Type B pancreatic cell (in vitro differentiated cells): ENCODE data around the gene MYO1F. TPM values are rescaled to one million over a fixed set of nuclear protein-coding genes. Genes with fewer than 3 reads are reported as not detected.

Source experiments
- DNase-seq: peaks from one replicate; pipeline ENCODE4 v3.0.0; 2021; ENCODE audit warnings: mixed read lengths; ENCODE audit not compliant: unreplicated experiment; ENCODE audit errors: extremely low spot score
- H3K27ac Mint-ChIP-seq: 2 replicates; pipeline ENCODE4 v1.8.0; 2021; ENCODE audit warnings: mild to moderate bottlenecking, mixed read lengths
- H3K27me3 Mint-ChIP-seq: 2 replicates; pipeline ENCODE4 v1.8.0; 2021; ENCODE audit warnings: mixed read lengths
- H3K36me3 Mint-ChIP-seq: 2 replicates; pipeline ENCODE4 v1.8.0; 2021; ENCODE audit warnings: mixed read lengths
- H3K4me1 Mint-ChIP-seq: one replicate; pipeline ENCODE4 v1.8.0; 2021; ENCODE audit warnings: mixed read lengths; ENCODE audit not compliant: unreplicated experiment
- H3K4me3 Mint-ChIP-seq: 2 replicates; pipeline ENCODE4 v1.8.0; 2021; ENCODE audit warnings: mild to moderate bottlenecking, mixed read lengths
- H3K9me3 Mint-ChIP-seq: 2 replicates; pipeline ENCODE4 v1.8.0; 2021; ENCODE audit warnings: mixed read lengths
- total RNA-seq: library from RNA; stranded (reverse); gene quantifications from 2 replicates; pipeline ENCODE4 v1.2.1, GENCODE V29; 2021; ENCODE audit warnings: low replicate concordance
- TF ChIP-seq, protein P1 (sequence below): fragments of 200-600 bp; sonication (generic); conservative IDR thresholded peaks from 2 replicates; pipeline ENCODE4 v1.5.0; 2021; ENCODE audit warnings: antibody characterized with exemption, mild to moderate bottlenecking

Gene MYO1F
- total RNA-seq, 1 donor from 2014 or later: 0.14 TPM

GRCh38 chr19:8616861-8617260, 39.6 kb upstream of the MYO1F start:
- DNase-seq: no peak
- H3K4me3 Mint-ChIP-seq: no peak overlapping the region
- no peak overlapping the region for H3K27ac Mint-ChIP-seq
- peaks cover 12% of the 10 kb centered on the region for H3K27me3 Mint-ChIP-seq
- peaks cover 5% of the 10 kb centered on the region for H3K4me1 Mint-ChIP-seq
- H3K36me3 Mint-ChIP-seq: no peaks in the 10 kb centered on the region
- TF ChIP-seq, protein P1, sequence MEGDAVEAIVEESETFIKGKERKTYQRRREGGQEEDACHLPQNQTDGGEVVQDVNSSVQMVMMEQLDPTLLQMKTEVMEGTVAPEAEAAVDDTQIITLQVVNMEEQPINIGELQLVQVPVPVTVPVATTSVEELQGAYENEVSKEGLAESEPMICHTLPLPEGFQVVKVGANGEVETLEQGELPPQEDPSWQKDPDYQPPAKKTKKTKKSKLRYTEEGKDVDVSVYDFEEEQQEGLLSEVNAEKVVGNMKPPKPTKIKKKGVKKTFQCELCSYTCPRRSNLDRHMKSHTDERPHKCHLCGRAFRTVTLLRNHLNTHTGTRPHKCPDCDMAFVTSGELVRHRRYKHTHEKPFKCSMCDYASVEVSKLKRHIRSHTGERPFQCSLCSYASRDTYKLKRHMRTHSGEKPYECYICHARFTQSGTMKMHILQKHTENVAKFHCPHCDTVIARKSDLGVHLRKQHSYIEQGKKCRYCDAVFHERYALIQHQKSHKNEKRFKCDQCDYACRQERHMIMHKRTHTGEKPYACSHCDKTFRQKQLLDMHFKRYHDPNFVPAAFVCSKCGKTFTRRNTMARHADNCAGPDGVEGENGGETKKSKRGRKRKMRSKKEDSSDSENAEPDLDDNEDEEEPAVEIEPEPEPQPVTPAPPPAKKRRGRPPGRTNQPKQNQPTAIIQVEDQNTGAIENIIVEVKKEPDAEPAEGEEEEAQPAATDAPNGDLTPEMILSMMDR: no peak
- H3K9me3 Mint-ChIP-seq: no peaks in the 10 kb centered on the region

DNA sequence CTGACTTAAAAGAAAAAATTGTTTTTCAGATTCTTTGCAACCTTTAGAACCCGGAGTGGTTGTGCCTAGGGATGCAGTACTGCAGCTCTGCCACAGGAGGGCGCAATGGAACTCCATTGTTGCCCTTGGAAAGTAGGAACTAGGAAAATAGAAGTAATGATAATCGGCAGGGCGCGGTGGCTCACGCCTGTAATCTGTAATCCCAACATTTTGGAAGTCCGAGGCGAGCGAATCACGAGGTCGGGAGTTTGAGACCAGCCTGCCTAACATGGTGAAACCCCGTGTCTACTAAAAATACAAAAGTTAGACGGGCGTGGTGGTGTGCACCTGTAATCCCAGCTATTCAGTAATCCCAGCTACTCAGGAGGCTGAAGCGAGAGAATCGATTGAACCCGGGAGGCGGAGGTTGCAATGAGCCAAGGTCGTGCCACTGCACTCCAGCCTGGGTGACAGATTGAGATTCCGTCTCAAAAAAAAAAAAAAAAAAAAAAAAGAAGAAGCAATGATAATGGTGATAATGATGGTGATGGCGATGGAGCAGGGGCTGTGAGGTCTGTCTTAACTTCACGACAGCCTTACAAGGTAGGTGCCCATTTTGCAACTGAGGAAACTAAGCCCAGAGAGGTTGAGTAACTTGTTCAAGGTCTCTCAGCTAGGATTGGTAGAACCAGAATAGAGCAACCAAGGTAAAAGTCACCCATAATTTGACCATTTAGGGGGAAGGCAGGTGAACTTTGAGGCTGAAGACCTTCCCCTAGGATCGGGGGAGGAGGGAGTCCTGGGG, 38.8 kb upstream of the MYO1F start:
- Mint-ChIP-seq H3K4me1 (peaks cover 5% of the 10 kb centered on the region), H3K27ac (no peak overlapping the region), H3K27me3 (peaks cover 12% of the 10 kb centered on the region), H3K36me3 (no peaks in the 10 kb centered on the region), H3K9me3 (no peaks in the 10 kb centered on the region), H3K4me3 (no peak overlapping the region)
- no peak for DNase-seq
- TF ChIP-seq, protein P1: peak; percentile 95

DNA sequence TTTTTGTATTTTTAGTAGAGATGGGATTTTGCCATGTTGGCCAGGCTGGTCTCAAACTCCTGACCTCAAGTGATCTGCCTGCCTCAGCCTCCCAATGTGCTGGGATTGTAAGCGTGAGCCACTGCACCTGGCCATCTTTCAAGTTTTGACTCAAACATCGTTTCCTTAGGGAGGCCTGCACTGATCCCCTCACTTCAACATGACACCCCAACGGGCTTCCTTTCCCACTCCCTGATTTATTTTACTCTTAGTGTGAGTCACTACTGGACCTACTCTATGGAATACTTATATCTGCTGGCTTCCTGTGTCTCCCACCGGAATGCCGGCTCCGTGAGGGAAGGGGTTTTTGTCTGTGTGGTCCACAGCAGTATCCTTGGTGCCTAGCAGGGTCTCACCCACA, 37.8 kb upstream of the MYO1F start:
- Mint-ChIP-seq H3K4me3 (no peak overlapping the region), H3K36me3 (no peaks in the 10 kb centered on the region), H3K9me3 (no peaks in the 10 kb centered on the region), H3K4me1 (peaks cover 7% of the 10 kb centered on the region), H3K27me3 (peaks cover 11% of the 10 kb centered on the region), H3K27ac (peak overlapping the region; percentile 40)
- DNase-seq: no peak
- TF ChIP-seq, protein P1: no peak

DNA sequence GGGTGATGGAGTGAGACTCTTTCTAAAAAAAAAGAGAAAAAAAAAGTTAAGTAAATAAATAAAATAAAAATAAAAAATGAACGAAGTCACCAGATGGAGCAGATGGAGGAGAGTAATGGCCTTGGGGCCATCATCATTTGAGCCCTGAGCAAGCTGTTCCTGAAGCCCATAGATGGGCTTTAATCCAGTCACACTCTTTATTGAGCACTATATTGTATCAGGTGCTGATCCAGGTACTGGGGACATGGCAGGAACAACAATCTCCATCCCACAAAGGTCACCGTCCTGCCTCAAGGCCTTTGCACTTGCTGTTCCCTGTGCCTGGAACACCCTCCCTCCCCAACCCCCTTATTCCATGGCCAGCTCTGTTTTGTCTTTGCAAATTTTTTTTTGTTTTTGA, 37.2 kb upstream of the MYO1F start:
- H3K4me3 Mint-ChIP-seq: no peak overlapping the region
- H3K27ac Mint-ChIP-seq: no peak overlapping the region
- H3K4me1 Mint-ChIP-seq: peaks cover 11% of the 10 kb centered on the region
- no peaks in the 10 kb centered on the region for H3K36me3 Mint-ChIP-seq
- no peak for DNase-seq
- H3K9me3 Mint-ChIP-seq: no peaks in the 10 kb centered on the region
- peaks cover 15% of the 10 kb centered on the region for H3K27me3 Mint-ChIP-seq
- TF ChIP-seq, protein P1: no peak

GRCh38 chr19:8612807-8613171, 35.5 kb upstream of the MYO1F start:
- Mint-ChIP-seq H3K27me3 (peaks cover 15% of the 10 kb centered on the region), H3K36me3 (no peaks in the 10 kb centered on the region), H3K27ac (no peak overlapping the region), H3K4me3 (peak overlapping the region; percentile 75), H3K9me3 (no peaks in the 10 kb centered on the region), H3K4me1 (peaks cover 22% of the 10 kb centered on the region)
- no peak for DNase-seq
- TF ChIP-seq, protein P1: no peak
